HepG2 (cell line): Measurements from ENCODE around the gene DUS1L. TPM values are rescaled to one million over a fixed set of nuclear protein-coding genes. Genes with fewer than 3 reads are reported as not detected.

Experiments used
- FOXC1 ChIP-seq: sonication (generic); formaldehyde crosslinking; IDR thresholded peaks from 2 replicates; pipeline ENCODE4 v1.8.0; 2022; ENCODE audit warnings: mild to moderate bottlenecking, missing genetic modification reagents, borderline replicate concordance
- HNRNPLL ChIP-seq: fragments of 200-400 bp; formaldehyde crosslinking; IDR thresholded peaks from 2 replicates; pipeline ENCODE4 v1.6.1; 2017; ENCODE audit warnings: mild to moderate bottlenecking, low read depth, low read length; ENCODE audit not compliant: poor library complexity, severe bottlenecking
- MTA1 ChIP-seq: sonication (generic); formaldehyde crosslinking; IDR thresholded peaks from 2 replicates; pipeline ENCODE4 v1.4.0; 2020; ENCODE audit warnings: missing genetic modification reagents, mild to moderate bottlenecking, borderline replicate concordance
- SALL2 ChIP-seq: sonication (generic); formaldehyde crosslinking; IDR thresholded peaks from 2 replicates; pipeline ENCODE4 v1.8.1; 2023; ENCODE audit warnings: mild to moderate bottlenecking, missing genetic modification reagents, inconsistent platforms
- SIN3A ChIP-seq: IDR thresholded peaks from 2 replicates; pipeline ENCODE4 v1.6.1; 2011; ENCODE audit warnings: low read depth, mild to moderate bottlenecking, control low read depth, low read length, borderline replicate concordance
- ZFYVE20 ChIP-seq: sonication (generic); formaldehyde crosslinking; IDR thresholded peaks from 2 replicates; pipeline ENCODE4 v1.8.0; 2023; ENCODE audit warnings: low read depth, mild to moderate bottlenecking, moderate library complexity, missing genetic modification reagents, borderline replicate concordance
- ZNF224 ChIP-seq: sonication (generic); formaldehyde crosslinking; IDR thresholded peaks from 2 replicates; pipeline ENCODE4 v1.5.0; 2020; ENCODE audit warnings: mild to moderate bottlenecking, missing genetic modification reagents
- ZNF589 ChIP-seq: sonication (generic); formaldehyde crosslinking; conservative IDR thresholded peaks from 2 replicates; pipeline ENCODE4 v1.8.0; 2022; ENCODE audit warnings: mild to moderate bottlenecking, moderate library complexity, missing genetic modification reagents
- polyA plus RNA-seq, 8 experiments: library from polyadenylated mRNA; depleted of rRNA in 3 of 8; stranded (reverse) in 7 of 8; unstranded in 1 of 8; fragments of >200 nt; fragmentation: Illumina TruSeq in 4 of 8; extraction: Trizol in 4 of 8; gene quantifications; 2 replicates each; pipeline versions ENCODE4 v1.2.1 to v1.2.3, GENCODE V29; 2011 to 2016; ENCODE audit warnings: low read depth in 4 of 8, missing spikeins in 1 of 8, mixed read lengths in 1 of 8; ENCODE audit not compliant: insufficient read depth in 1 of 8
- total RNA-seq, 5 experiments: library from RNA; depleted of rRNA; stranded (reverse); fragments of >200 nt; fragmentation: Illumina TruSeq; extraction: Trizol; gene quantifications; 2 replicates each; pipeline ENCODE4 v1.2.3, GENCODE V29; 2016; ENCODE audit warnings: low read depth in 1 of 5
- TF ChIP-seq, protein P1 (sequence below): sonication (generic); formaldehyde crosslinking; IDR thresholded peaks from 2 replicates; pipeline ENCODE4 v1.5.0; 2020; ENCODE audit warnings: missing genetic modification reagents
- TF ChIP-seq, protein P2 (sequence below): IDR thresholded peaks from 2 replicates; pipeline ENCODE4 v1.6.1; 2016; ENCODE audit warnings: low read depth, missing genetic modification reagents, missing compliant biosample characterization
- TF ChIP-seq, protein P3 (sequence below): sonication (generic); formaldehyde crosslinking; IDR thresholded peaks from 2 replicates; pipeline ENCODE4 v1.5.0; 2020; ENCODE audit warnings: mild to moderate bottlenecking, missing genetic modification reagents, borderline replicate concordance
- TF ChIP-seq, protein P4 (sequence below): sonication (generic); formaldehyde crosslinking; IDR thresholded peaks from 2 replicates; pipeline ENCODE4 v1.5.0; 2020; ENCODE audit warnings: missing genetic modification reagents
- TF ChIP-seq, protein P5 (sequence below): sonication (generic); formaldehyde crosslinking; IDR thresholded peaks from 2 replicates; pipeline ENCODE4 v1.5.0; 2020; ENCODE audit warnings: mild to moderate bottlenecking, missing genetic modification reagents, moderate library complexity

DUS1L gene
- total and polyA plus RNA-seq, 2 of the 13 experiments (the other 11 are each of a cell fraction or from before 2014, with no cell fraction given) = 81.0 to 109 TPM

DNA sequence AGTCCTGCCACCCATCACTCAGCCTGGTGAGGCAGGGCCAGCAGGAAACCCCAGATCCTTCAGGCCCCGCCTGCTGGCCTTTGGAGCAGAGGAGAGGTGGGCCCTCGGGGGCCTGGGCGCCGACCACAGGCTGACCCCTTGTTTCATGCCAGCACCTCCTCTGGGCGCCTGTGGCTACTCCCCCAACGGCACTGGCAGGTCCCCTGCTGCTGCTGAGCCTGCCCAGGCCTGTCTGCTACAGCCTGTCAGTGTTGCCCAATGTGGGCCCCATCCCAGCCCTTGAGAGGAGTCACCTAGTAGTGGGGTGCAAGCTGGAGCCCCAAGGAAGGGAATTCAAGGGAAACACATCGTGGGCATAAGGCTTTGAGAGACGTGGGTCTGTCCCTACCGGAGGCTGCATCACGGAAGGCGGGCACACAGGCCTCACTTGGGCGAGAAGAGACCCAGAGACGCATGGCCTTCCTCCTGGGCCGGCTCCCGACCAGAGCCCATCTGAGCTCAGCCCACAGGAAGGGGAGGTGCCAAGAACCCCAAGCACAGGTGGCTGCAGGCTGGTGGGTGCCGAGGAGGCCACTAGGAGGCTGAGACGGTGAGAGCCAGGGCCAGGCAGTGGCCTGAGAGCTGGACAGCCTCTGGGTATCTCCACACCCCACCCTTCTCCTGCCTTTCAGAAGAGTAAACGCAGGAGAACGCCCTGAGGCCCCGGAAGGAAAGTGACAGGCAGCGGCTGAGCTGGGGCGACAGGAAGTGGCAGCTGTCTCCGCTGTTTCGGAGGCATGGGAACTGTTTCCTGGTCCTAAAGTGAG lies 40.5 kb upstream of the DUS1L start (continued):
- TF ChIP-seq, protein P1, sequence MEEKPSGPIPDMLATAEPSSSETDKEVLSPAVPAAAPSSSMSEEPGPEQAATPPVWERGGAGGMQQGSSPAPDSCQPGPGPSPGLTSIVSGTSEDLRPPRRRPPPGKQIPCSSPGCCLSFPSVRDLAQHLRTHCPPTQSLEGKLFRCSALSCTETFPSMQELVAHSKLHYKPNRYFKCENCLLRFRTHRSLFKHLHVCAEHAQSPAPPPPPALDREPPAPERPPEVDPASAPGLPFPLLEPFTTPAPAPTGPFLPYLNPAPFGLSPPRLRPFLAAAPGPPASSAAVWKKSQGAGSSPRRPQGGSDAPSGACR (CRISPR knock-in tag) = peak; percentile 8; the same call in 1 of the 2 replicates
- TF ChIP-seq, protein P2, sequence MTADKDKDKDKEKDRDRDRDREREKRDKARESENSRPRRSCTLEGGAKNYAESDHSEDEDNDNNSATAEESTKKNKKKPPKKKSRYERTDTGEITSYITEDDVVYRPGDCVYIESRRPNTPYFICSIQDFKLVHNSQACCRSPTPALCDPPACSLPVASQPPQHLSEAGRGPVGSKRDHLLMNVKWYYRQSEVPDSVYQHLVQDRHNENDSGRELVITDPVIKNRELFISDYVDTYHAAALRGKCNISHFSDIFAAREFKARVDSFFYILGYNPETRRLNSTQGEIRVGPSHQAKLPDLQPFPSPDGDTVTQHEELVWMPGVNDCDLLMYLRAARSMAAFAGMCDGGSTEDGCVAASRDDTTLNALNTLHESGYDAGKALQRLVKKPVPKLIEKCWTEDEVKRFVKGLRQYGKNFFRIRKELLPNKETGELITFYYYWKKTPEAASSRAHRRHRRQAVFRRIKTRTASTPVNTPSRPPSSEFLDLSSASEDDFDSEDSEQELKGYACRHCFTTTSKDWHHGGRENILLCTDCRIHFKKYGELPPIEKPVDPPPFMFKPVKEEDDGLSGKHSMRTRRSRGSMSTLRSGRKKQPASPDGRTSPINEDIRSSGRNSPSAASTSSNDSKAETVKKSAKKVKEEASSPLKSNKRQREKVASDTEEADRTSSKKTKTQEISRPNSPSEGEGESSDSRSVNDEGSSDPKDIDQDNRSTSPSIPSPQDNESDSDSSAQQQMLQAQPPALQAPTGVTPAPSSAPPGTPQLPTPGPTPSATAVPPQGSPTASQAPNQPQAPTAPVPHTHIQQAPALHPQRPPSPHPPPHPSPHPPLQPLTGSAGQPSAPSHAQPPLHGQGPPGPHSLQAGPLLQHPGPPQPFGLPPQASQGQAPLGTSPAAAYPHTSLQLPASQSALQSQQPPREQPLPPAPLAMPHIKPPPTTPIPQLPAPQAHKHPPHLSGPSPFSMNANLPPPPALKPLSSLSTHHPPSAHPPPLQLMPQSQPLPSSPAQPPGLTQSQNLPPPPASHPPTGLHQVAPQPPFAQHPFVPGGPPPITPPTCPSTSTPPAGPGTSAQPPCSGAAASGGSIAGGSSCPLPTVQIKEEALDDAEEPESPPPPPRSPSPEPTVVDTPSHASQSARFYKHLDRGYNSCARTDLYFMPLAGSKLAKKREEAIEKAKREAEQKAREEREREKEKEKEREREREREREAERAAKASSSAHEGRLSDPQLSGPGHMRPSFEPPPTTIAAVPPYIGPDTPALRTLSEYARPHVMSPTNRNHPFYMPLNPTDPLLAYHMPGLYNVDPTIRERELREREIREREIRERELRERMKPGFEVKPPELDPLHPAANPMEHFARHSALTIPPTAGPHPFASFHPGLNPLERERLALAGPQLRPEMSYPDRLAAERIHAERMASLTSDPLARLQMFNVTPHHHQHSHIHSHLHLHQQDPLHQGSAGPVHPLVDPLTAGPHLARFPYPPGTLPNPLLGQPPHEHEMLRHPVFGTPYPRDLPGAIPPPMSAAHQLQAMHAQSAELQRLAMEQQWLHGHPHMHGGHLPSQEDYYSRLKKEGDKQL (CRISPR knock-in tag) = no peak
- TF ChIP-seq ZFYVE20 = no peak
- TF ChIP-seq, protein P3, sequence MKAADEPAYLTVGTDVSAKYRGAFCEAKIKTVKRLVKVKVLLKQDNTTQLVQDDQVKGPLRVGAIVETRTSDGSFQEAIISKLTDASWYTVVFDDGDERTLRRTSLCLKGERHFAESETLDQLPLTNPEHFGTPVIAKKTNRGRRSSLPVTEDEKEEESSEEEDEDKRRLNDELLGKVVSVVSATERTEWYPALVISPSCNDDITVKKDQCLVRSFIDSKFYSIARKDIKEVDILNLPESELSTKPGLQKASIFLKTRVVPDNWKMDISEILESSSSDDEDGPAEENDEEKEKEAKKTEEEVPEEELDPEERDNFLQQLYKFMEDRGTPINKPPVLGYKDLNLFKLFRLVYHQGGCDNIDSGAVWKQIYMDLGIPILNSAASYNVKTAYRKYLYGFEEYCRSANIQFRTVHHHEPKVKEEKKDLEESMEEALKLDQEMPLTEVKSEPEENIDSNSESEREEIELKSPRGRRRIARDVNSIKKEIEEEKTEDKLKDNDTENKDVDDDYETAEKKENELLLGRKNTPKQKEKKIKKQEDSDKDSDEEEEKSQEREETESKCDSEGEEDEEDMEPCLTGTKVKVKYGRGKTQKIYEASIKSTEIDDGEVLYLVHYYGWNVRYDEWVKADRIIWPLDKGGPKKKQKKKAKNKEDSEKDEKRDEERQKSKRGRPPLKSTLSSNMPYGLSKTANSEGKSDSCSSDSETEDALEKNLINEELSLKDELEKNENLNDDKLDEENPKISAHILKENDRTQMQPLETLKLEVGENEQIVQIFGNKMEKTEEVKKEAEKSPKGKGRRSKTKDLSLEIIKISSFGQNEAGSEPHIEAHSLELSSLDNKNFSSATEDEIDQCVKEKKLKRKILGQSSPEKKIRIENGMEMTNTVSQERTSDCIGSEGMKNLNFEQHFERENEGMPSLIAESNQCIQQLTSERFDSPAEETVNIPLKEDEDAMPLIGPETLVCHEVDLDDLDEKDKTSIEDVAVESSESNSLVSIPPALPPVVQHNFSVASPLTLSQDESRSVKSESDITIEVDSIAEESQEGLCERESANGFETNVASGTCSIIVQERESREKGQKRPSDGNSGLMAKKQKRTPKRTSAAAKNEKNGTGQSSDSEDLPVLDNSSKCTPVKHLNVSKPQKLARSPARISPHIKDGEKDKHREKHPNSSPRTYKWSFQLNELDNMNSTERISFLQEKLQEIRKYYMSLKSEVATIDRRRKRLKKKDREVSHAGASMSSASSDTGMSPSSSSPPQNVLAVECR (CRISPR knock-in tag) = peak; percentile 86
- no peak; the same call in 1 of the 2 replicates for TF ChIP-seq ZNF224 (CRISPR knock-in tag)
- TF ChIP-seq SIN3A = 0 out of 2 replicates have a peak, but pooled peaks have one; percentile 64
- TF ChIP-seq FOXC1 (CRISPR knock-in tag) = peak; percentile 85
- TF ChIP-seq, protein P4, sequence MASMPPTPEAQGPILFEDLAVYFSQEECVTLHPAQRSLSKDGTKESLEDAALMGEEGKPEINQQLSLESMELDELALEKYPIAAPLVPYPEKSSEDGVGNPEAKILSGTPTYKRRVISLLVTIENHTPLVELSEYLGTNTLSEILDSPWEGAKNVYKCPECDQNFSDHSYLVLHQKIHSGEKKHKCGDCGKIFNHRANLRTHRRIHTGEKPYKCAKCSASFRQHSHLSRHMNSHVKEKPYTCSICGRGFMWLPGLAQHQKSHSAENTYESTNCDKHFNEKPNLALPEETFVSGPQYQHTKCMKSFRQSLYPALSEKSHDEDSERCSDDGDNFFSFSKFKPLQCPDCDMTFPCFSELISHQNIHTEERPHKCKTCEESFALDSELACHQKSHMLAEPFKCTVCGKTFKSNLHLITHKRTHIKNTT (CRISPR knock-in tag) = no peak
- TF ChIP-seq MTA1 = peak; percentile 77
- peak; percentile 96 for TF ChIP-seq SALL2 (CRISPR knock-in tag)
- TF ChIP-seq HNRNPLL = peak; percentile 5
- TF ChIP-seq, protein P5, sequence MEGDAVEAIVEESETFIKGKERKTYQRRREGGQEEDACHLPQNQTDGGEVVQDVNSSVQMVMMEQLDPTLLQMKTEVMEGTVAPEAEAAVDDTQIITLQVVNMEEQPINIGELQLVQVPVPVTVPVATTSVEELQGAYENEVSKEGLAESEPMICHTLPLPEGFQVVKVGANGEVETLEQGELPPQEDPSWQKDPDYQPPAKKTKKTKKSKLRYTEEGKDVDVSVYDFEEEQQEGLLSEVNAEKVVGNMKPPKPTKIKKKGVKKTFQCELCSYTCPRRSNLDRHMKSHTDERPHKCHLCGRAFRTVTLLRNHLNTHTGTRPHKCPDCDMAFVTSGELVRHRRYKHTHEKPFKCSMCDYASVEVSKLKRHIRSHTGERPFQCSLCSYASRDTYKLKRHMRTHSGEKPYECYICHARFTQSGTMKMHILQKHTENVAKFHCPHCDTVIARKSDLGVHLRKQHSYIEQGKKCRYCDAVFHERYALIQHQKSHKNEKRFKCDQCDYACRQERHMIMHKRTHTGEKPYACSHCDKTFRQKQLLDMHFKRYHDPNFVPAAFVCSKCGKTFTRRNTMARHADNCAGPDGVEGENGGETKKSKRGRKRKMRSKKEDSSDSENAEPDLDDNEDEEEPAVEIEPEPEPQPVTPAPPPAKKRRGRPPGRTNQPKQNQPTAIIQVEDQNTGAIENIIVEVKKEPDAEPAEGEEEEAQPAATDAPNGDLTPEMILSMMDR (CRISPR knock-in tag) = peak; percentile 92
- 0 out of 2 replicates have a peak, but pooled peaks have one; percentile 42 for TF ChIP-seq ZNF589
